ENCODE results near the gene DPP10. TPM values are rescaled to one million over a fixed set of nuclear protein-coding genes. Genes with fewer than 3 reads are reported as not detected.
"Not testable (repeated sequence)": the region's sequence is repeated elsewhere in the genome, so short reads cannot be mapped to it uniquely, and the experiment has no call there.

The DPP10 gene
- 15.1 TPM for total RNA-seq (ENCODE audit: unreplicated experiment)
- long read RNA-seq, partial matches to known transcripts, result 1 of 7 reads
- long read RNA-seq, other reads (novel, unspliced or antisense), result 4 of 7 reads

DNA sequence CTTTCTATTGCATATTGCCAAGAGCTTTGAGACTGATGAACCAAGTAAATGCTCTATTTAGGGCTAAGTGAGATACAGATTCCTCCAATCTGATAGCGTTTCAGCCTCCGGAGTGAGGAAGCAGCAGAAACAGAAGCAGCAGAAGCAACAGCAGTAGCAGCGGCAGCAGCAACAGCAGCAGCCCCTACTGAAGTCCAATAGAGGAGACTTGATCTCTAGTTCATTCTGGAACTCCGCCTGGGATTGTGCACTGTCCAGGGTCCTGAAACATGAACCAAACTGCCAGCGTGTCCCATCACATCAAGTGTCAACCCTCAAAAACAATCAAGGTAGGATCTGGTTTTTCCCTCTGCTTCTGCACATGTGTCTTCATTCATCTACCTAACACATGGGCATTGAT is at the start of gene DPP10:
TSS of gene DPP10 (plus strand) at position 132 of the 400 bp plus-strand sequence.
- TF ChIP-seq, protein P1, sequence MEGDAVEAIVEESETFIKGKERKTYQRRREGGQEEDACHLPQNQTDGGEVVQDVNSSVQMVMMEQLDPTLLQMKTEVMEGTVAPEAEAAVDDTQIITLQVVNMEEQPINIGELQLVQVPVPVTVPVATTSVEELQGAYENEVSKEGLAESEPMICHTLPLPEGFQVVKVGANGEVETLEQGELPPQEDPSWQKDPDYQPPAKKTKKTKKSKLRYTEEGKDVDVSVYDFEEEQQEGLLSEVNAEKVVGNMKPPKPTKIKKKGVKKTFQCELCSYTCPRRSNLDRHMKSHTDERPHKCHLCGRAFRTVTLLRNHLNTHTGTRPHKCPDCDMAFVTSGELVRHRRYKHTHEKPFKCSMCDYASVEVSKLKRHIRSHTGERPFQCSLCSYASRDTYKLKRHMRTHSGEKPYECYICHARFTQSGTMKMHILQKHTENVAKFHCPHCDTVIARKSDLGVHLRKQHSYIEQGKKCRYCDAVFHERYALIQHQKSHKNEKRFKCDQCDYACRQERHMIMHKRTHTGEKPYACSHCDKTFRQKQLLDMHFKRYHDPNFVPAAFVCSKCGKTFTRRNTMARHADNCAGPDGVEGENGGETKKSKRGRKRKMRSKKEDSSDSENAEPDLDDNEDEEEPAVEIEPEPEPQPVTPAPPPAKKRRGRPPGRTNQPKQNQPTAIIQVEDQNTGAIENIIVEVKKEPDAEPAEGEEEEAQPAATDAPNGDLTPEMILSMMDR (IDR thresholded peaks at IDR 0.05; ENCODE audit: partially characterized antibody, unreplicated experiment), result no peak
- H3K27me3 Mint-ChIP-seq (ENCODE audit: unreplicated experiment), result peaks cover 3% of the 10 kb centered on the region
- no peaks in the 10 kb centered on the region for H3K36me3 Mint-ChIP-seq (ENCODE audit: unreplicated experiment)
- H3K4me1 Mint-ChIP-seq (ENCODE audit: low read depth, unreplicated experiment), result no peaks in the 10 kb centered on the region
- no peak within 1 kb of the TSS for H3K4me3 Mint-ChIP-seq (ENCODE audit: unreplicated experiment)
- no peak for DNase-seq
- no peaks in the 10 kb centered on the region for H3K9me3 Mint-ChIP-seq (ENCODE audit: unreplicated experiment)
- H3K27ac Mint-ChIP-seq (ENCODE audit: unreplicated experiment), result no peak within 1 kb of the TSS

DNA sequence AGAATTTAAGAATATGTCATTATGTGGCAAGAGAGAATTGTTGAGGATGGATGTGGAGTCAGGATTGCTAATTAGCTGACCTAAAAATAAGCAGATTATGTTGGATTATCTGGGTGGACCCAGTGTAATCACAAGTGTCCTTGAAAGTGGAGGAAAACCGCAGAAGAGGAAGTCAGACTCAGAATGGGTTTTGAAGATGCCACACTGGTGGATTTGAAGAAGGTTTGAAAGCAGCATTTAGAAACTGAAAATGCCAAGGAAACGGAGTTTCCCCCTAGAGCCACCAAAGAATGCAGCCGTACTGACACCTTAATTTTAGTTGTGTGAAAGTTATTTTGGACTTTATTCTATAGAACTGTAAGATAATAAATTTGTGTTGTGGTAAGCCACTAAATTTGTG is 41.6 kb upstream of the DPP10 start:
- no peak for DNase-seq
- Mint-ChIP-seq H3K27me3 (ENCODE audit: unreplicated experiment) (no peaks in the 10 kb centered on the region), H3K9me3 (ENCODE audit: unreplicated experiment) (no peaks in the 10 kb centered on the region), H3K4me1 (ENCODE audit: low read depth, unreplicated experiment) (no peaks in the 10 kb centered on the region), H3K4me3 (ENCODE audit: unreplicated experiment) (no peak overlapping the region), H3K36me3 (ENCODE audit: unreplicated experiment) (no peaks in the 10 kb centered on the region), H3K27ac (ENCODE audit: unreplicated experiment) (no peak overlapping the region)
- TF ChIP-seq, protein P1 (IDR thresholded peaks at IDR 0.05; ENCODE audit: partially characterized antibody, unreplicated experiment), result no peak

DNA sequence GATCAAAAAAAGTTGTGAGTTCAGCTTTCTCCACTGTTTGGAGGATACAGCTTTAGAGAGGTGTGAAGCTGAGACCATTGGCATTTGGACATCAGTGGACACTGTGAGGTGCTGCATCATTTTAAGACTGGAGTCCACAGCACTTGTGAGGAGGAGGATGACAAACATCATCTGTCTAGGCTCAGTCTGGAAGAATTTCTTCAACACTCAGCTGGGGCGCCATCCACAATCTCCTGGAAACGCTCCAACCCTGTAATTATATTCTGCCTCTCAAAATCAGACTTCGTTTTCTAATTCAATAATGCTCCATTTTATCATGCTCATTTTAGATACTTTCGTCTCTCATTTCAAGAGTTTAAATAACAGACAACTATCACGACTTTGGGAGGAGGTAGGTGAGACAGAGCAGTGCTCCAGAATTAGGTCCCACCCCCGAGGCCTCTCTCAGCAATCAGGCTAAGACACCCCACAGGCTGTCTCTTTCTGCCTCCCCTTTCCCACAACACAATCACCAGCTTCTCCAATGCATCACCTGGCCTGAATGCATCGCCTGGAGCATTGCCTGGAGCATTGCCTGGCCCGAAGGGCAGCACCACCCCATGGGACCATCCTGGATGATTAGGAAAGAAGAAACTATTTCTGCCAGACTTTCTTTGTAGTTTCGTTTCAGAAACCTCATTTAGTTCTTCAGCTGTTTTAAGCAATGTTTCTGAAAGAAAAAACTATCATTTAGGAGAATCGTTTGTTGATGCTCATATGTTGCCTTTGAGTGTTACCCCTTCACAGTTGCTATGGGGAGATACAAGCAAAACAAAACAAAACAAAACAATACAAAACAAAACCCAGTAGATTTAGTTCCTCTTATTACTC is 37.0 kb upstream of the DPP10 start:
- no peaks in the 10 kb centered on the region for H3K4me1 Mint-ChIP-seq (ENCODE audit: low read depth, unreplicated experiment)
- H3K9me3 Mint-ChIP-seq (ENCODE audit: unreplicated experiment), result no peaks in the 10 kb centered on the region
- H3K27ac Mint-ChIP-seq (ENCODE audit: unreplicated experiment), result no peak overlapping the region
- no peak overlapping the region for H3K4me3 Mint-ChIP-seq (ENCODE audit: unreplicated experiment)
- no peak for DNase-seq
- no peaks in the 10 kb centered on the region for H3K36me3 Mint-ChIP-seq (ENCODE audit: unreplicated experiment)
- TF ChIP-seq, protein P1 (IDR thresholded peaks at IDR 0.05; ENCODE audit: partially characterized antibody, unreplicated experiment), result no peak
- no peaks in the 10 kb centered on the region for H3K27me3 Mint-ChIP-seq (ENCODE audit: unreplicated experiment)

DNA sequence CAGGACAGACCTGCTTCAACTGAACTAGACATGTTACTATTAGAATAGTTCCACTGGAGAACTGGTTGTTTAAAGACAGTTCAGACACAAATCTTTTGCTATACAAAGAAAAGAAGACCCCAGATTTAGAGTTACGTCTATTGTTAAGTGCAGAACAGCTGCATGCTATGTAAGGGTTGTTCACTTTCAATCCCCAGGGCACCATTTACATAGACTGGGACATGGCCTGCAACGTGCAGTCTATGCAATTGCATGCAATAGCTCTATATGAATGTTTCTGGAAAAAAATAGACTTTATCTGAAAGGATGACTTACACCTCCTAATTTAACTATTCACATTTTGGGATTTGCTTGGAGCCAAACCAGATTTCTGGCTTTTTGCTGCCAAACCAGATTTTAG is 36.1 kb upstream of the DPP10 start:
- TF ChIP-seq, protein P1 (IDR thresholded peaks at IDR 0.05; ENCODE audit: partially characterized antibody, unreplicated experiment), result no peak
- Mint-ChIP-seq H3K36me3 (ENCODE audit: unreplicated experiment) (no peaks in the 10 kb centered on the region), H3K27ac (ENCODE audit: unreplicated experiment) (no peak overlapping the region), H3K4me3 (ENCODE audit: unreplicated experiment) (no peak overlapping the region), H3K9me3 (ENCODE audit: unreplicated experiment) (peaks cover 2% of the 10 kb centered on the region), H3K4me1 (ENCODE audit: low read depth, unreplicated experiment) (no peaks in the 10 kb centered on the region), H3K27me3 (ENCODE audit: unreplicated experiment) (no peaks in the 10 kb centered on the region)
- DNase-seq, result no peak

DNA sequence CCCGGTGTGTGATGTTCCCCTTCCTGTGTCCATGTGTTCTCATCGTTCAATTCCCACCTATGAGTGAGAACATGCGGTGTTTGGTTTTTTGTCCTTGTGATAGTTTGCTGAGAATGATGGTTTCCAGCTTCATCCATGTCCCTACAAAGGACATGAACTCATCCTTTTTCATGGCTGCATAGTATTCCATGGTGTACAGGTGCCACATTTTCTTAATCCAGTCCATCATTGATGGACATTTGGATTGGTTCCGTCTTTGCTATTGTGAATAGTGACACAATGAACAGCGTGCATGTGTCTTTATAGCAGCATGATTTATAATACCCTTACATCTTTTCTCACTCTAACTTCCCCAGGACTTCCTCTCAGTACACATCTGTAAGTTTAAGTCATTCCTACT is 35.1 kb upstream of the DPP10 start:
- not testable (repeated sequence) for H3K4me1 Mint-ChIP-seq (ENCODE audit: low read depth, unreplicated experiment); DNase-seq; H3K9me3 Mint-ChIP-seq (ENCODE audit: unreplicated experiment); H3K27ac Mint-ChIP-seq (ENCODE audit: unreplicated experiment); H3K36me3 Mint-ChIP-seq (ENCODE audit: unreplicated experiment); H3K4me3 Mint-ChIP-seq (ENCODE audit: unreplicated experiment); H3K27me3 Mint-ChIP-seq (ENCODE audit: unreplicated experiment)
